GM21529 (cell line): ENCODE measurements around the gene EYA4.

ENCODE experiments used
- ATAC-seq: cut with Tn5 transposase; IDR thresholded peaks from one replicate; pipeline ENCODE4 v1.9.1; 2021; ENCODE audit not compliant: unreplicated experiment

The EYA4 gene

GRCh38 chr6:133242637-133243585 is 1.8 kb downstream of the EYA4 start:
- ATAC-seq: no peak

GRCh38 chr6:133243723-133244305 is 2.7 kb downstream of the EYA4 start:
- no peak for ATAC-seq

- no peak for ATAC-seq
Measured at GRCh38 chr6:133244519-133244918, 3.4 kb downstream of the EYA4 start.

- no peak for ATAC-seq
Measured at GRCh38 chr6:133245007-133245406, 3.9 kb downstream of the EYA4 start.

DNA sequence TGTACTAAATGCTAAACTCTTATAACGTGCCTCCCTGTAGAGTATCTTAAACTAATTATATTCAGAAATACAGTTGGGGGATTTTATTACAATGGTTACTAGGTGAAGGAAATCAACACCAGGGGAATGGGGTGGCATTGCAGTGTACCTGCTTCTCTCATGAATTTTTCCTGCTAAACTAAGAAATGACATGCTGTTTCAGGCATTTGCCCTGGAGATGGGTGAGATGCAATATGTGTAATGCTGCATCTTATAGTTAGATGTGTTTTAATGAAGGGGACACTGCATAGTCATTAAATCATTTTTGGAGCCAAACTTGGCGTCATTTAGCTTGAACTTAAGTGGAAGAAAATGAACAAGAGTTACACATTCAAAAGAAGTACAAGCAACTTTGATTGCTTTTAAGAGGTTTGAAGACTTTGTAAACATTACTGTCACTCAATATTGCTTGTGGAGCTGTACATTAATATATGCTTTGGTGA is 4.3 kb downstream of the EYA4 start:
- no peak for ATAC-seq

GRCh38 chr6:133247581-133247980 is 6.4 kb downstream of the EYA4 start:
- no peak for ATAC-seq

DNA sequence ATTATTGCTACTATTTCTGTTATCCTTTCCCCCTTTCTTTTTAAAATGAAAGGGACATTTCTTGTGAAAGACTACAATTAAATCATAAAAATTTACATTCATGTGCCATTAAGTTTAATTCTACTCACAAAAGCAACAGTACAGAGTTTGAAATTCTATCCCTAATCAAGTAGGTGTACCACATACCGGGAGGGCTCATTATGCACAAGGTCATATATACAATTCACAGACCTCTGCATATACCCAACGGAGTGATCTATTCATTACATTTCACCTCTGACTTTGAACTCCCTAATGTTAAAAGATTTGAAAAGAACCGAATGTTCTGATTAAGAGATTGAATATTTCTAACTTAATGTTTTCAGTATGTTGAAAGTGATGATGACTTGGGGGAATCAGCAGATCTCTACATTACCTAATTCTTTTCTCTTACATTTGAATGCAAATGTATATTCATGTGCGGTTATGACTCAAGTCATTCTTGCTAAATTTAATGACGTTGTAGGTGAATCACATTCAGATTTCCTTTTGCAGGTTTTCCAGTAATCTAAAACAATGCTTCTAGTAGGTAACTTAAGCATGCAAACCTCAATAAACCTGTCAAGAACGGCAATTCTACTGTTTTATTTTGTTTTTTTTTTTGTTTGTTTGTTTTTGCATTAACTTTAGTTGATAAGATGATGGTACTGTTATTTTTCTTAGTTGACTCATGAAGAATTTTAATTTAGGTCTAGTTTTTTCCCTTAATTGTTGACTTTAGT is 7.3 kb downstream of the EYA4 start:
- no peak for ATAC-seq

GRCh38 chr6:133251688-133252087 is 10.5 kb downstream of the EYA4 start:
- ATAC-seq: no peak

GRCh38 chr6:133254552-133255228 is 13.5 kb downstream of the EYA4 start:
- peak; percentile 46 for ATAC-seq

DNA sequence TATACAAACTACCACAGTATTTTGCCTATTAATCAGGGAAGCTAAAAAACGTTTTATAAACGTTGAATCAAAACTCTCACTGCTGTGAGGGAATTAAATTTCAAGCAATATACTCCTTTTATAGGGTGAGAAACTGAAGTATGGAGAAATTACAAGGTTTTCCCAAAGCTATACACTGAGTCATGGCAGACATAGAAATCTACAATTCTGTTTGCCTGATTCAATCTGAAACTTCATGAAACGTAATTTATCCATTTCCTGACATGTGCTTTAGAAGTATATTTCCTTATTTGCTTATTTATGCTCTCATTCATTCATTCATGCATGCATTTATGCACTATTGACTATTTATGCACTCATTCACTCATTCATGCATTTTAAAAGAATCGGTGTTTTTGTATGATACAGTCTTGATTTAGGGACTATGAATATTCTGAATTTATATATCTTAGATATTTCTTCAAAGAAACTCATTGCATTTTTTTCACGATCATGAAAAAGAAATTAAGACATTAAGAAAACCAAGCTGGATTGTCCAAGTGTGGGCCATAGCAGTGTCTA is 16.5 kb downstream of the EYA4 start:
- ATAC-seq: no peak

- no peak for ATAC-seq
Measured at GRCh38 chr6:133259561-133259960, 18.4 kb downstream of the EYA4 start.

DNA sequence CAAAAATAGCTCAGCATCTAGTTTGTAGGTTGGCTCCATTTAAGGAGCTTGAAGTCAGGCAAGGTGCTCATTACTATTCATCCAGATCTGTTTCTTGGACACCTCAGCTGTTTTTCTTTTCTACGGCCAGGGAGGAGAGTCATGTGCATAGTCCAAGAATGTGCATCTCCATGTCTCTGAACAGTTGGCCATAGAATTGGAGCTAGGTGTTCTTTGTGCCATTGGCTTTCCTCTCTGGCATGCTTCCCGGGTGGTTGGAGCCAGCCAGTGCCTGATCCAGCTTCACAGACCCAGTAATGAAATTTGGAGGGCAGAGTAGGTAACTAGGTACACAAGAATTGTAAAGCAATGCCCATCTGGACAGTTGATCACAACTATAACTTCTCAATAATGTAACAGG is 21.6 kb downstream of the EYA4 start:
- ATAC-seq: no peak

DNA sequence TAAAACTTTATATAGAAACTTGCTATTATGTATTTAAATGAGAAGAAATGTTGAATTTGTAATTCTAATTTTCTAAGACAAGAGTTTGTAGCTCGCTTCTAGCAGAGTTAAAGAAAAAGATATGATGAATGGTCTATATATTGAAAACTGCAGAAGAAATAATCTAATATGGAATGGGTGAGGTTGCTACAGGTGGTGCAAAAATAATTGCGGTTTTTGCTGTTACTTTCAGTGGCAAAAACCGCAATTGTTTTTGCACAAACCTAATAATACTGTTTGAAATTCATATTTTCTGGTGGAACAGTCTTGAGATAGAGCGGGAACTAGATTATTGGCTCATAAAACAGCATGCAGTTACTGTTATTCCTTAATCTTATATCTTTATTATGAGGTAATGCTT is 23.9 kb downstream of the EYA4 start:
- ATAC-seq: no peak

DNA sequence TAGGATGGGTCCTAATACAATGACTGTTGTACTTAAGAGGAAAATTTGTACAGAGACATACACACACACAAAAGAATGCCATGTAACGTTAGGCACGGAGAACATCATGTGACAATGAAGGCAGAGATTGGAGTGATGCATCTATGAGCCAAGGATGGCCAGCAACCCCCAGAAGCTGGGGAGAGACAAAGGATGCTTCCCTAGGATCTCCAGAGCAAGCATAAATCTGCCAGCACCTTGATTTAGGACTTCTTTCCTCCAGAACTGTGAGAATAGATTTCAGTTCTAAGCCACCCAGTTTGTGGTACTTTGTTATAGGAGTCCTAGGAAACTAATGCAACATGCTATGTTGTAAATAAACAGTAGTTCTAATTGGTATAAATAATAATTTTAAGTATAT is 25.0 kb downstream of the EYA4 start:
- no peak for ATAC-seq

DNA sequence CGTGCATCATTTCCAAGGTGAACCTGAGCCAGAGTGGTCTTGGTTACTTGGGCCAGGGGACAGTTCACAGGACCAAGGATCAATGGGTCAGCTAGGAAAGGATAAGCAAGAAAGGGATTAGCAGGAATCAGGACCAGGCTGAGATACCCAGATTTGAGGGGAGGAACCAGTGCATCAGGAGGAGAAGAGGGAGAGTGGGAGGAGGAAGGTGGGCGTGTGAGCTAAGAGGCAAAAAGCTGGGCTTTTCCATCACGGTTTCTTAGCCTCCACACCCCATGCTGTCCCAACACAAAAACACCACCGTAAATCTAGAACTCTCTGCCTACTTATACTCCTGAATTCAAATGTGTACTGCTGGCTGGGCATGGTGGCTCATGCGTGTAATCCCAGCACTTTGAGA is 27.5 kb downstream of the EYA4 start:
- ATAC-seq: no peak

- ATAC-seq: no peak
Measured at GRCh38 chr6:133274813-133275212, 33.7 kb downstream of the EYA4 start.

GRCh38 chr6:133275213-133275612 is 34.1 kb downstream of the EYA4 start:
- ATAC-seq: no peak

DNA sequence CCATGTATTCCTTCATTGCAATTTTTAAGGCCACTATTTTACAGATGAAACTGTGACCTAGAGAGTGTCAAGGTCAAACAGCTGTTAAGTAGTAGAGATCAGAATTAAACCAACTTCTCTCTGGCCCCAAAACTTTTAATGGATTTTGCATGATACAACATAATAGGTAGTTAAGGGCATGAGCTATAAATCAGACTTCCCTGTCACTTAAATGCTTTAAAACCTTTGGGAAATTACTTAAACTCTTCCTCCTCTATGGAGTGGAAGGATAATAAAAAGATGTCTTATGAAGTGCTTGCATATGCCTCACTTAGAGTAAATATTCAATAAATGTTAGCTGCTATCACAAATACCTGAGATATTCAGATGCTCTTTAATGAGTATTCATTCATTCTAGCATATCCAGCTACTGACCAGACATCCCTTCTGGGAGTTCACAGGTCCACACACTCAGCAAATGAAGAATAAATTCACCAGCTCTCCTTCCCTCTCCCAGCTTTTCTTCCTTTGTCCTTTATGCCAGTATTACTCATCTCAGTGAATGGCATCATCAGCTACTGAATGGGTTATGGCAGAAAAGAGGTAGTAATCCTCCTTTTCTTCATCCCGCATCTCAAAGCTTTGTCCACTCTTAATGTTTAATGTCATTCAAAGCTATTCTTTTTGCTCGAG is 36.2 kb downstream of the EYA4 start:
- ATAC-seq: no peak

- no peak for ATAC-seq
Measured at GRCh38 chr6:133277900-133278545, 36.9 kb downstream of the EYA4 start.

- no peak for ATAC-seq
Measured at GRCh38 chr6:133286765-133287164, 45.6 kb downstream of the EYA4 start.
